Stimulated activated CD4-positive, alpha-beta T cell treated with anti-CD3 and anti-CD28 coated beads, Interleukin-4, amount 100 ng/mL, for 4 hours (primary cell): ENCODE measurements around the gene NTN1.
"Not testable (repeated sequence)": the region's sequence is repeated elsewhere in the genome, so short reads cannot be mapped to it uniquely, and the experiment has no call there.

Source experiments
- DNase-seq, 2 experiments: peaks; one replicate each; pipeline ENCODE4 v3.0.0-alpha.2; 2020

Gene NTN1

GRCh38 chr17:9021158-9021991 lies at the start of gene NTN1:
NTN1 (plus strand) TSS chr17:9021510; CDS start chr17:9022374, 864 bp downstream.
- DNase-seq: peak; percentile 64 to 71

DNA sequence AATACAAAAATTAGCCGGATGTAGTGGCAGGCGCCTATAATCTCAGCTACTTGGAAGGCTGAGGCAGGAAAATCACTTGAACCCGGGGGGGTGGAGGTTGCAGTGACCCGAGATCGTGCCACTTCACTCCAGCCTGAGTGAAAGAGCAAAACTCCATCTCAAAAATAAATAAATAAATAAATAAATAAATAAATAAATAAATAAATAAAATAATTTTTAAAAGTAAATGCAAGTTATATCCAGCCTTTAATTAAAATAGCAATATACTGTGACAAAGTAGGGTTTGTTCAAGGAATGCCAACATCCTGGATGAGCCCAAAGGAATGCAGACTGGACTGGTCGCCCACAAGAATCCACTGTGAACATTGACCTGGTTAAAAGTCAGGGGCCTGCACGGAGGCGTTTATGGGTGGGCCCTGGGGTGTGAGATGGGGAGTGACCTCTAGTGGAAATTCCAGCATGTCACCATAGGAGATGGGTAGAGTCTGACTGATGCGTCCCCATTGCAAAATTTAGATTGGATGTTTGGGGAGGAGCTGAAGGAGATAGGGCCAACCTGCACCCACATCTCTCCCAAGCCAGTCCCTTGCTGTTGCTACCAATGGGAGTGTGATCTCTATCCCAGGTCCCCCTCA lies 46.1 kb upstream of the NTN1 start:
- no peak for DNase-seq

DNA sequence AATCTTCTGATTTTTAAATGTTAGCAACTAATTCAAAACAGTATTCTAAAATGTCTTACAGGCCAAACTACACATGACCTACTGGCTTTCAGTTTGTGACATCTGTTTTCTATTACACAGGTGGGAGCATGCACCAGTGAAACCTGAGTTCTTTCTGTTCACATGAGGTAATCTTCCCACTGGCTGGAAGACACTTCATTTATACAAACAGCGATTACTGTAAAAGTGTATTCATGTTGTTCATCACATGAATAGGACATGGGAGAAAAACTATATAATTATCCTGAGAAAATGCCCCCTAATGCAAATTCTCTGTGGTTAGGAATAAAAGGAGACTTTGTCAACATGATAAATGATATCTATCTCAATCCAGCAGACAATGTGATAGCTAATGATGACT lies 44.7 kb upstream of the NTN1 start:
- DNase-seq: no peak

DNA sequence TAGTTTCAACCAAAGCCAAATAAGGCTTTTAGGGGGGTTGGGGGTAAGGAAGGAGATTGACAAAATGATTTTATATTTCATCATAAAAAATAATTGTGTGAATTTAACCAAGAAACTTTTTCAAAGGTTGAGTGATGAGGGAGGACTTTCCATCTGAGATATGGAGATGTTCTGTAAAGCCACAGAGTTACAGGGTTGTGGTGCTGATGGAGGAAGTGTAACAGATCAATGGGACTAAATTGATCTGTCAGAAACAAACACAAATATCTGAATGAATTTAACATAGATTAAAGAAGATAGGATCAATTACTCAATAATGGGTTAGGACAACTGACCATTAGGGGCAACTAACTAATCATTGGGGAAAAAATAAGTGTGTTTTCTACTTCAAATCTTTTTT lies 41.6 kb upstream of the NTN1 start:
- DNase-seq: no peak

- DNase-seq: no peak
Measured at GRCh38 chr17:8981443-8981842, 39.9 kb upstream of the NTN1 start.

DNA sequence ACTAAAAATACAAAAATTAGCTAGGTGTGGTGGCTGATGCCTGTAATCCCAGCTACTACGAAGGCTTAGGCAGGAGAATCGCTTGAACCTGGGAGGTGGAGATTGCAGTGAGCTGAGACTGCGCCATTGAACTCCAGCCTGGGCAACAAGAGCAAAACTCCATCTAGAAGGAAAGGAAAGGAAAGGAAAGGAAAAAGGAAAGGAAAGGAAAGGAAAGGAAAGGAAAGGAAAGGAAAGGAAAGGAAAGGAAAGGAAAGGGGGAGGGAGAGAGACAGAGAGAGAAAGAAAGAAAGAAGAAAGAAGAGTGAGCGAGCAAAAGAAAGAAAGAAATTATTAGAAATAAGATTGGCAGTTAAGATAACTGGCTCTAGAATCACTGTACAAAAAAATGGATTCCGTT lies 37.1 kb upstream of the NTN1 start:
- DNase-seq: not testable (repeated sequence)

GRCh38 chr17:8985054-8985701 lies 36.1 kb upstream of the NTN1 start:
- no peak for DNase-seq

- no peak for DNase-seq
Measured at GRCh38 chr17:8986295-8986694, 35.0 kb upstream of the NTN1 start.

- not testable (repeated sequence) for DNase-seq
Measured at GRCh38 chr17:8988263-8988935, 32.9 kb upstream of the NTN1 start.

- DNase-seq: peak; percentile 50 to 54
Measured at GRCh38 chr17:8991514-8992285, 29.6 kb upstream of the NTN1 start.

DNA sequence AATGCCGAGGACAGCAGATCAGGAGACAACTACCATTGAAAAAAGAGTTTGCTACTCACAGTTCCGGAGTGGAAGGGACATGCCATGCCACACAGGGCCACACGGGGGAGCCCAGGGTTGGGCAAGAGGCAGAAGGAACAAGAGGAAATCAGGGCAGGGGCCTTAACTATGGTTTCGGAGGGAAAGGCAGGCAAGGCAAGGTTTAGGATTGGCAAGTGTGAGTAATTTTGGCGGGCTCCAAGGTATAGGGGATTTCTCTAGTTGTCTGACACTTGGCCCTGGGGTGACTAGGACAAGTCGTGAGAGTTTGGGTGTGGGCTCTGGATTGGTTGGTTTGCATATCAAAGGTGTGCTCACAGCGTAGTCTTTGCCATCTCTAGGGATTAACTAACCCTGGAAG lies 27.0 kb upstream of the NTN1 start:
- DNase-seq: peak; percentile 35 to 58

- DNase-seq: no peak
Measured at GRCh38 chr17:8995711-8996110, 25.6 kb upstream of the NTN1 start.

- DNase-seq: peak; percentile 68 to 75
Measured at GRCh38 chr17:8997994-8998628, 23.2 kb upstream of the NTN1 start.

- no peak for DNase-seq
Measured at GRCh38 chr17:9001559-9001958, 19.8 kb upstream of the NTN1 start.

DNA sequence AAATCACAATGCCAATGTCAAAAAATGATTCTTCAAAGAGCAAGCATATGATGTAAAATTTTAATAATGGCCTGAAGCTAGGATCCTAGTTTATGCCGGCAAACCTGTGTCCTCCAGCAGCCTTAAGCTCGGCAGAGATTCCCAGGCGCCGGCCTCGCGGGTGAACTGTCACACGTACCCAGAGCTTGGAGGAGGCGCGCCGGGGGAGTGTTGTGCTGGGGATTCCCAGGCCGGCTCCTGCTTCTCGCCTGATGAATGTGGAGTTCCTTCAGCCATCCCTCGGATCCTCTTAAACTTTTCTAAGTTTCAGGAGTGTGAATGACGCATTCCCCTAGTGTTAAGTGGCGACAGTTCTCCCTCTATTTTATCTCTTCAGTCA lies 19.1 kb upstream of the NTN1 start:
- no peak for DNase-seq

DNA sequence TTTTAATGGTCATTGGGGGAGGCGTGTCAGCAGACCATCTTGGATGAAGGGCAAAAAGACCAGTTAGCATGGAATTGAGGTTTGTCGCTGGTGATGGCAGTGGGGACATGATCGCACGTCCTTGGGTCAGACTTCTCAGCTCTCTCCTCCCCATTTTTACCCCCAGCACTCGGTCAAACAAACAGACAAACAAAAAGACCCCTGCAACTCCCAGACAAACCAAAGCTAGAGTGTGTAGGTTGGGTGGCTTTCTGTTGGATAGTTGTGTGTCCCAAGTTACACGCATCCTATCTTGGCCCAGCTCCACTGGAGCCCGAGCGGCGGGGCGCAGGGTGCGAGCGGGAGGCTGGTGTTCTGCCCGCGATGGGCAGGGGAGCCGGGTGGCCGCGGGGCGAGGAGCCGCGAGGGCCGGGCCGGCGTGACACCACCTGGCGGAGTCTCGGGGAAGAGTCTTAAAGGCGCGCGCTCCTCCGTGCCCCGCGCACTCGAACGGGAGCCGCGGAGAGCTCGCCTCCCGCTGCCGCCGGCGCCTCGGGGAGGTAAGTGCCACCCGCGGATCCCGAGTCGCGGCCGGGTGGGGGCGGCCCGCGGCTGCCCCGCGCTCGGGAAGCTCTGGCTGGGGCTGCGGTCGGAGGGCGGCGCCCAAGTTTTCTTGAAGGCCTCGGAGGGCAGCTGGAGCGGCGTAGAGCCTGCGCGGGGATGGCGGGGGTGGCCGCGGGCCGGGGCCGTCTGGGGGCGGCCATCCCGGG lies 18.5 kb upstream of the NTN1 start:
- DNase-seq: peak; percentile 5 to 39

- no peak for DNase-seq
Measured at GRCh38 chr17:9003355-9004131, 17.8 kb upstream of the NTN1 start.

- DNase-seq: no peak
Measured at GRCh38 chr17:9004132-9004960, 17.0 kb upstream of the NTN1 start.

DNA sequence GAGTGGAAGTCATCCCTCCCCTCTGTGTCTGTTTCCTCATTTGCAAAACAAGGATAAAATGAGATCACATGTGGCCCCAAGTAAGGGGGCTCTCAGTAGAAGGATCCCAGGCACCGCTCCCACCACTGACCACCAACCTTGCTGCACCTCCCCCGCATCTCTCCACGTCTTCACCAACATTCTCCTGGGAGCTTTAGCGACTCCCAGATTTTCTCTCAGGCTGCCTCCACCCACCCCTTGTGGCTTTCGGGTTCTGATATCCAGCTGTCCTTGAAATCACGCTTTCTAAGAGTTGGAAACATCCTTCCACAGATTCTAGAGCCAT lies 16.4 kb upstream of the NTN1 start:
- DNase-seq: no peak
